CD4-positive, alpha-beta T cell treated with Interleukin-10 for 1 hour (primary cell): ENCODE results near the gene DAGLB.
"Not testable (repeated sequence)": the region's sequence is repeated elsewhere in the genome, so short reads cannot be mapped to it uniquely, and the experiment has no call there.

Experiments
- DNase-seq: peaks from one replicate; pipeline ENCODE4 v3.0.0-alpha.2; 2020

The DAGLB gene

GRCh38 chr7:6394114-6394513 lies 53.6 kb downstream of the DAGLB start:
- DNase-seq, result no peak

DNA sequence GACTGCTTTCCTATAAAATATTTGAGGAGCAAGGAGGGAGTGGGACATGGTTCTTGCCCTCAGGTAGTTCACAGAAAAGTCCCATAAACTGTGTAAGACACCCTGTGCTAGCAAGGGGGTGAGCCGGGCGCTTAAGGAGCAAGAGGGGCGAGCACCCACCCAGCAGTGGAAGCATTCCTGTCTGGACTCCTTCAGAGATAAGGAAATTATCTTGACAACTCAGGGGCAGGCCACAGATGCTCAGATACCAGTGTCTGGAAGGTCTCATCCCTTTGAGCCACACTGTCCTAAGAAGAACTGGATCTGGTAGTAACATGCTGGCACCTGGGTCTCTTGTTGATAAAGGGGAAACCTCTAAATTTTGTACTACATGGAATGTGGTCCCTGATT lies 54.1 kb downstream of the DAGLB start:
- DNase-seq, result no peak

DNA sequence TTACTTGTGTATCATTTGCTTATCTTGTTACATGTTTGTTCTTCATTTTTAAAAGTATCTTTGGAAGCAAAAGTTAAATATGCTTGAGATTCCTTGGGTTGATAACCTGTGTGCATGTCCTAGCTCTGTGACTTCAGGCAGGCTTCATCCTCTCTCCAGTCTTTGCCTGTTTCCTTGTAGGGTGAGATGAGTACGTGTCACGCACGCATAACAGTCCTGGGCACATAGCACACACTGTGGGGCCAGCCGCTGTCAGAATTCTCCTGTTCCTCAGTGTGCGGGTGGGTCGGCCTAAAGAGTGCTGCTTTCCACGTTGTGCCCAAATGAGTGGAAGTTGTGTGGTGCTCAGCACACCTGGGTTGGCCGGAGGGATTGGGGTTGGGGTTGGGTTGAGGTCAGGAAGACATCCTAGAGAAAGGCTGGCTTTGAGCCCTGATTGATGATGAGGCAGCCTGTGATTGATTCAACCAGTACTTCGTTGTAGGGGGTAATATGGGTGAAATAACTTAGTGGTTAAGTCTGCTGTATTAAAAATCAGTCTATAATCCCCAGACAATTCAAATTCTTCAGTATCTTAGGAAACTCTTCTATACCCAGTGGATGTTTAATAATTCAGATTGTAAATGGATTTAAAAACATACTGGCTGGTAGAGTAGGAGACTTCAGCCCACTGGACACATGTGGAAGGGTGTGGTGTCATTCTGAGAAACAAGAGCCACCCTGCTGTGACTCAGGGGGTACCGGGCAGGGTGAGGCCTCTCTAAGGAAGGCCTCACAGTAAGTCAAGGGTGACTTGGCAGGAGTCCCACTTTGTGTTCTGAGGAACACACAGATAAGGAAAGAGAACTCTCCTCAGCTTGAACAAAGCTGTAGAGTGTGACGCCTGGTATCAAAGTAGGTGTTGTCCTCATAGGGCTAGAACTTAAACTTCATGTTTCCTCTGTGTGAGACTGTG lies 54.8 kb downstream of the DAGLB start:
- DNase-seq, result peak; percentile 19

- no peak for DNase-seq
These were observed 58.0 kb downstream of the DAGLB start for GRCh38 chr7:6389728-6390127.

GRCh38 chr7:6387734-6388294 lies 59.9 kb downstream of the DAGLB start:
- no peak for DNase-seq

GRCh38 chr7:6386779-6387178 lies 61.0 kb downstream of the DAGLB start:
- no peak for DNase-seq

DNA sequence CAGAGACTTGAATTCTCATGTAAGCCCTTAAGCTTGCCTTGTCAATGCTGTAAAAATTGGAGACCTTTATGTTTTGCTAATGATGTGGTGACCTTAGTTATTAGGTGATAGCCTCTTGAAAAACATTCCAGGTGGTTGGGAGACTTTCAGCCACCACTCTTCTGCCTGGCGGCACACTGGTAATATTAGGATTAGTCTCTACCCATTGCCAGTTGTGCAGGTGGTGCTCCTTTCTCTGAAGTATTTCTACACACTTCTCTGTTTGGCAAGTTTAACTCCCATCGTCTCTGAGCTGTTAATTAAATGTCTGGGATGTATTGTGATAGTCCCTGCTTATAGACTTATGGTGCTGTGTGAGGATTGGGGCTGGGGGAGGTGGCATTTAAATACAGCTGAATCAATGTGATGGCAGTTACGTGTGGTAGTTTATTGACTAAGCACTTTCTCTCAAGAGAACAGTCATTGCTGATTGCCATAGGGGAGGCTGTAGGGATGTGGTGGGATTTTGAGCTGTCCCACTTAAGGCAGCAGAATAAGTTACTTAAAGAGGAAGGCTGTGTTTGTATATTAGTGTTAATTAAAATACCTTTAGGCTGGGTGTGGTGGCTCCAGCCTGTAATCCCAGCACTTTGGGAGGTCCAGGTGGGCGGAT lies 61.7 kb downstream of the DAGLB start:
- no peak for DNase-seq

DNA sequence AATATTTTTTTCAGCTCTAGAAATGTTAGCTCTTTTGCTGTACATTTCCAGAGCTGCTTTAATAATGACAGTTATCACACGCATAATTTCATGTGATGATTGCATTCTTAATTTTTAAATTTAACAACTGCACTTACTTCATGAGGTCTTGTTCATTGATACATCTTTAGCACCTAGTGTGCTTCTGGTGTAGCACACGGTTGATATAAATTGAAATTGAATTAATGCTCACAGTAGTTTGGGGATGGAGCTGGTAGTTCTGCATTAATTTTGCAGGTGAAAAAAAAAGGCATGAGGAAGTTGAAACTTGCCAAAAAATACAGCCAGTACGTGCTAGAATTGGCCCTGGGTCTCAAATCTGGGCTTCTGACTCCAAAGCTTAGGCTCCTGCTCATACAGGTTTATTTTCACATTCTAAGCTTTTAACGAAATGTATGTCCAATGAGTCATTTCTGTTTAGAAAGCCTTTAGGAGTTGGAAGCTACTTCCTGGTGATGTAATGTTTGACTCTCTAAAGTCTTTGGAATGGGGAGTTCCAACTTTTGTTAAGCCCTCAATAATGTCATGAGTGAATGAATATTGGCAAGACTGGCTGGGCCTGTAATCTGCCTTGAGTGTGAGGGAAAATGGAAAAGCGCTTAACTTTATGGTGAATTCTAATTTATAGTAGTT lies 62.5 kb downstream of the DAGLB start:
- no peak for DNase-seq

DNA sequence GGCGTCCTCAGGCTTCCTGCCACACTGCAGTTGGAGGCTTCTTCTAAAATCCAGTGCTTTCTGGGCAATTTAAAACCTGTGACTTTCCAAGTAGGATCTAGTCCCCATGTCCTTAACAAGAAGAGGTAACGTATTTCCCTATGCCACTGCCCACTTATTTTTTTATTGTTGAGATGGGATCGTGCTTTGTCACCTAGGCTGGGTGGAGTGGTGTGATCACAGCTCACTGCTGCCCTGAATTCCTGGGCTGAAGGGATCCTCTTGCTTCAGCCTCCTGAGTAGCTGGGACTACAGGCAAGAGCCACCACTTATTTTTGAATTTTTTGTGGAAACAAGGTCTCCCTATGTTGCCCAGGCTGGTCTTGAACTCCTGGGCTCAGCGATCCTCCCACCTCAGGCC lies 63.4 kb downstream of the DAGLB start:
- DNase-seq, result no peak

GRCh38 chr7:6382817-6383216 lies 64.9 kb downstream of the DAGLB start:
- no peak for DNase-seq

DNA sequence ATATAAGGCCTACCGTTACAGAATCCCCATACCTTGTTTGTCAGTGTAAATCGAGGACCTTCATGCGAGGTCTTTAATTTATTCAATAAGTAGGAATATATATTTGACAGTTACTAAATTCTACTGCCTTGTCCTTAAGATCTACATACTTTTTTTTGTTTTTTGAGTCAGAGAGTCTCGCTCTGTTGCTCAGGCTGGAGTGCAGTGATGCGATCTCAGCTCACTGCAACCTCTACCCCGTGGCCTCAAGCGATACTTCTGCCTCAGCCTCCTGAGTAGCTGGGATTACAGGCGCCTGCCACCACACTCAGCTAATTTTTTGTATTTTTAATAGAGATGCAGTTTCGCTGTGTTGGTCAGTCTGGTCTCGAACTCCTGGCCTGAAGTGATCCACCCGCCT lies 65.9 kb downstream of the DAGLB start:
- not testable (repeated sequence) for DNase-seq

DNA sequence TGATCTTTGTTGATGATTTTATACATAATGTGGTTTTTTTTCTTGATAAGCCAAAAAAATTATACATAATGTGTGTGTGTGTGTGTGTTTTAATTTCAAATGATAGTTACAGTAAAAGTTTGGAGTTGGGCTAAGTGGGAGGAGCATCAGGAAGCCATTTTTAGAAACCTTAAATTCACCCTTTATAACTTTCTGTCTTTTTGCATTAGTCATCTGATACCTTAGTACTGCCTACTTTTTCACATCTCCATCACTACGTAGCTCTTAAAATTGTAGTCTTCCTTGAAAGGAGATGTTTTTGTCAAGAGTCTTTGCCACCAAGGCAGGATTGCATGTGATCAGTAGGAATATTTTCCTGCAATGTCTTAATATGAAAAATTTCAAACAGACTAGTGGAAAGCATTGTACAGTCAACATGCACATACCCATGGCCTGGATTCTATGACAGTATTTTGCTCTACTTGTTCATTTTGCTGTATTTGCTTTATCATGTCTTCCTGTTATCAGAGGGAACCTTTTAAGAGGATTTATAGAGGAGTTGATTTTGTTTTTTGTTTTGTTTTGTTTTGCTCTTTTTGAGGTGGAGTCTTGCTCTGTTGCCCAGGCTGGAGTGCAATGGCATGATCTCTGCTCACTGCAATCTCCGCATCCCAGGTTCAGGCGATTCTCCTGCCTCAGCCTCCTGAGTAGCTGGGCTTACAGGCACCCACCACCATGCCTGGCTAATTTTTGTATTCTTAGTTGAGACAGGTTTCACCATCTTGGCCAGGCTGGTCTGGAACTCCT lies 67.3 kb downstream of the DAGLB start:
- no peak for DNase-seq

- no peak for DNase-seq
These were observed 67.9 kb downstream of the DAGLB start for GRCh38 chr7:6379886-6380285.

- not testable (repeated sequence) for DNase-seq
These were observed 69.2 kb downstream of the DAGLB start for GRCh38 chr7:6378556-6378955.

DNA sequence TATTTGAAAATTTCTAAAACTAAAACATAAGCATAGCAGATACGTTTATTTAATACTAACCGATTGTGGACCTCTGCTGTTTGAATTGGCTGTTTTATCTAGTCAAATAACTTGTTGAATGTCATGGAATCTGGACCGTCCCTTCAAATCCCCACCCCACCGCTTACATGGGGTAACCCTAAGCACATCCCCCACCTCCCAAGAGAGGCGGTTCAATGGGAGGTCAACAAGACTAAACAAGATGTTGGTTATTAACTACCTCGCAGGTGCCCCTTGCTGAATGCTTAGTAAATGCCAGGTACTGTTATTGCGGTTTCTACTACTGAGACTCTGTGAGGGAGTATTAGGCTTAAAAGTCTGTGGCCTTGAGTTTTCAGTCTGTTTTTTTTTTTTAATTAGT lies 70.9 kb downstream of the DAGLB start:
- DNase-seq, result no peak

GRCh38 chr7:6375348-6376101 lies 72.2 kb downstream of the DAGLB start:
- peak; percentile 38 for DNase-seq

- DNase-seq, result no peak
These were observed 80.0 kb downstream of the DAGLB start for GRCh38 chr7:6367701-6368211.

- no peak for DNase-seq
These were observed 82.3 kb downstream of the DAGLB start for GRCh38 chr7:6365451-6365850.

DNA sequence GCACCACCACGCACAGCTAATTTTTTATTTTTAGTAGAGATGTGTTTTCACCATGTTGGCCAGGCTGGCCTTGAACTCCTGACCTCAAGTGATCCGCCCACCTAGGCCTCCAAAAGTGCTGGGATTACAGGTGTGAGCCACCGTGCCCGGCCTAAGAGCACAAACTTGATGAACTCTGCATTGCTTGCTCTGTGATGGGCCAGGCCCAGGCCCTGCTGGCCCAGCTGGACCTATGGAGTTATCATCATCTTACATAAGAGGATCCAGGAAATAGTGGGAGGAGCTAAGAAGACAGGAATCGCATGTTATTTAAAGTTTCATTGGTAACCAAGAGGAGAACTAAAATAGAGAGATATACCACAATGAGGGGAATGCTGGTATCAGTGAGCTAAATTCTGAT lies 86.9 kb downstream of the DAGLB start:
- DNase-seq, result no peak

- no peak for DNase-seq
These were observed 88.0 kb downstream of the DAGLB start for GRCh38 chr7:6359734-6360133.
